Stimulated activated CD8-positive, alpha-beta memory T cell treated with anti-CD3 and anti-CD28 coated beads, Interleukin-4, amount 100 ng/mL, for 24 hours (primary cell): Measurements from ENCODE around the gene AGPS.
"Not testable (repeated sequence)": the region's sequence is repeated elsewhere in the genome, so short reads cannot be mapped to it uniquely, and the experiment has no call there.

Source experiments
- DNase-seq: peaks from one replicate; pipeline ENCODE4 v3.0.0-alpha.2; 2020; ENCODE audit warnings: low read depth

The AGPS gene

DNA sequence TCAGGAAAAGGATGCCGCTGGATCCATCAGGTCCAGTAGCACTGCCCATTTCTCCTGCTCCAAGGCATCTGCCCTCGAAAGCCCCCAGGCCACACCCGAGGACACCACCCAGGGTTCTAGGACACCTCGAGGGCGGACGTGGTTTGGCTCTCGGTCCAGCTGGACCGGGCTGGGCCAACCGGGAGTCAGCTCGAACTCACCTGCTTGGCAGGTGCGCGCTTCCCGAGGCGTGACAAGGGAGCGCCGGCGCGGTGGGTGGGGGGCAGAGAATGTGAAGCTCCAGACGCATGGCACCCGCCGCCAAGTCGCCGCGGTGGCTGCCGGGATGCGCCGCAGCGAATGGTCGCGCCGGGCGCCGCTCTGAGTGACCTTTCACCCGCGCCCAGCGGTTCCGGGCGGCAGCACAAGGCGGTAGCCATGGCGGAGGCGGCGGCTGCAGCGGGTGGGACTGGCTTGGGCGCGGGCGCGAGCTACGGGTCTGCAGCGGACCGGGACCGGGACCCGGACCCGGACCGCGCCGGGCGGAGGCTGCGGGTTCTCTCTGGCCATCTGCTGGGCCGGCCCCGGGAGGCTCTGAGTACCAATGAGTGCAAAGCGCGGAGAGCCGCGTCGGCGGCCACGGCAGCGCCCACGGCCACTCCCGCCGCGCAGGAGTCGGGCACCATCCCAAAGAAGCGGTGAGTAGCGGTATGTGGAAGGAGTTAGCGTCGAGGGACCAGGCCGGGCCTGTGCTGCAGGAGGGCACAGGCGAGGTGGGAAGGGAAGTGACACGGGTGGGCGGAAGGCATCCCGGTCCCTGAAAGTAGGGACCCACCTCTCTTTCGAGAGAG is at the start of gene AGPS:
TSS of gene AGPS (plus strand) at position 401 of the 830 bp plus-strand sequence. CDS start at position 418, 17 bp downstream.
- peak; percentile 71 for DNase-seq

DNA sequence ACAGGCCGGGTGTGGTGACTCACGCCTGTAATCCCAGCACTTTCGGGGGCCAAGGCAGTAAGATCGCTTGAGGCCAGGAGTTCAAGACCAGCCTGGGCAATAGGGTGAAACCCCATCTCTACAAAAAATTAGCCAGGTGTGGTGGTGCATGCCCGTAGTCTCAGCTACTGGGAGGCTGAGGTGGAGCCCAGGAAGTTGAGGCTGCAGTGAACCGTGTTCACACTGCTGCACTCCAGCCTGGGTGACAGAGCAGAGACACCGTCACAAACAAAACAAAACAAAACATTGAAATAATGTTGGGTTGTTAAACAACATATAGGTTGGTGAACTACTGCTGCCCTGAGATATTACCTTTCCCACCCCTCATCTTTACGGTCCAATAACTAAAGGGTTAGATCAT is 48.8 kb upstream of the AGPS start:
- no peak for DNase-seq

DNA sequence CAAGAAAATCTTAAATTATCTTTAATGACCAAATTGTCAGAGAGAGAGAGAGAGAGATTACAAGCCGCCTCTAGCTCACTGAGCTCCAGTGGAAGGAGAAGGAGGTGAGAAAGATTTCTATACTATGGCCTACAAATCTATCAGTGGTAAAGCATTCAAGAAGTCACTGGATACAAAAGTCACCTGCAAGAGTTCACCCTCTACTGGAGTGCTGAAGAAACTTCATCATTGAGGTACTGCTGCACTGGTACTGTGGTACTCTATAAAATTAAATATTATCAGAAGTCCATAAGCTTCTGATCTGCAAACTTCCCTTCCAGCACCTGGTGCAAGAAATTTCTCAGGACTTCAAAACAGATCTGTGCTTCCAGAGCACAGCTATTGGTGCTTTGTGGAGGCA is 48.3 kb upstream of the AGPS start:
- no peak for DNase-seq

DNA sequence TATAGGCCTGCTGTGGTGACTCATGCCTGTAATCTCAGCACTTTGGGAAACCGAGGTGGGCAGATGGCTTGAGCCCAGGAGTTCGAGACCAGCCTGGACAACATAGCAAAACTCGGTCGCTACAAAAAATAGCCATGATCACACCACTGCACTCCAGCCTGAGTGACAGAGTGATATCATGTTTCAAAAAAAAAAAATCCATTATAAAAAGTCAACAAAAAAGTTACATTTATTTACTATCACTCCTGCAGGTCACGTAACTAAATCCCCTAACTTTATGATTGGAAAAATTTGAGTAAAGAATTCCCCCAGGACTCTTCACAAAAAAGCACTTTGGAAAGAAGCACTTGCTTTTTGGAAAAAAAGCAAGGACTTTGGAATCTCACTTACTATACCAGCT is 46.4 kb upstream of the AGPS start:
- DNase-seq = no peak

DNA sequence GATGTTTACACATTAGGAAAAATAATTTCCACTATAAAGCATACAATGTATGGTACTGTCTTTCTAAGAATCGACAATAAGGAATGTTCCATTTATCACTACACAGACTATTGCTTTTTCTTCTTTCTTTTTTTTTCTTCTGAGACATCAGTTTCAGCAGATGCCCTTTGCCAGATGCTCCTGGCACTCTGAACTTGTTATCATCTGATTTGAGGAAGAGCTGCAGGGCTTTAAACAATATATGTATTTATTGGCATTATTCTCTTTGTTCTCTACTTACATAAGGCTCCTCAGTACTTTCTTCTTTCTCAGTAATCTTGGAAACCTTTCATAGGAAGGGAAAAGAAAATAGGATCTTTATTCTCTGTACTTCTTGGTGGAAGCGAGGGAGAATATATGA is 45.0 kb upstream of the AGPS start:
- no peak for DNase-seq

DNA sequence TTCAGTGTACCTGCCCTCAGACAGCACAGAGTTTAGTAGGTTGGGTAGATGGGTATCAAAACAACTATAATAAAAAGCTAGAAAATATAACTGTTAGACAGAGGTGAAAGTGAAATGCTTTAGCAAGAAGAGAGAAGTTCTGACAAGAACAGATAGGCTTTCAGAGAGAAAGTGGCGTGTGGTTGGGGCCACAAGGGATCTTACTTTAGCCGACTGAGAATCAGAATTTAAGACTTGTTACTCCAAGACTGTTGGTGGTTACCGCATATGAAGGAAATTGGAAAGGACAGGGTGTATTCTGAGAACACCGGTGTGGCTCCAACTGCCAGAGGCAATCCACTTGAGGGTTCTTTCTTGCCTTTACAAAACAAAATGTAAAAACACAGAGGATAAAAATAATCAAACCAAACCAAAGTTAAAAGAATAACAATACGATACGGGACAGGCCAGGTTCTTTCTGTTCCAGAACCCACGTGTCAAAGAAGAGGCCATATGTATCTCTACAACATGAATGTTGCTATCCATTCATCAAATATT is 44.4 kb upstream of the AGPS start:
- DNase-seq = no peak

DNA sequence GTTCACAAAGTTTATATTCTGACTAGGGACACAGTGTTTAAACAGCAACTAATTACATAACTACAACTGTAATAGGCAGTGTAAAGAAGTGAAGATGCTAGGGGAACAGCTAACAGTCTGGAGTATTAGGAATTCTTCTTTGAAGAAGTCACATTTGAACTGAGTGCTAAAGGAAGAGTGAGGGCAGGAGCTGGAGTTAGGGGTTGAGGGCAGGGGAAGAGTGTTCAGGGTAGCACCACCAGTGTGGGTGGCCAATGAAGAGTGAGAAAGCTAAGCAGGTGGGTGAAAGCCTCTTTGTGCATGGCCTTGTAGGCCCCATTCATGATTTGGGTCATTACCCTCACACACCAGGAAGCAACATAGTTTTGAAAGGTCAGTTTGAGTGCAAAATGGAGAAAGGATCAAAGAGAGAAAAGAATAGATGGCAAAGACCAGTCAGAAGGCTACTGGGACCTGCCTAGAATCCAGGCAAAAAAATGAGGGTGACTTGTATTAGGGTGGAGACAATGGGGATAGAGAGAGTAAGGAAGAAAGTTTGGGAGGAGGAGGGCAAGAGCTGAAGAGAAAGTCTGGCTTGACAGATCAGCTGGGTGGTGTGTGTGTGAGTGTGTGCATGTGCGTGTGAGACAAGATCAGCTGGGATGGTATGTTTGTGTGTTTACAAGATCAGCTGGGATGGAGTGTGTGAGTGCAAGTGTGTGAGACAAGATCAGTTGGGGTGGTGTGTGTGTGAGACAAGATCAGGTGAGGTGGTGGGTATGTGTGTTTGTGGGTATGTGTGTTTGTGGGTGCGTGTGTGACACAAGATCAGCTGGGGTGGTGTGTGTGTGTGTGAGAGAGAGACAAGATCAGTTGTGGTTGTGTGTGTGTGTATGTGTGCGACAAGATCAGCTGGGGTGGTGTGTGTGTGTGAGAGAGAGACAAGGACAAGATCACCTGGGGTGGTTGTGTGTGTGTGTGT is 43.6 kb upstream of the AGPS start:
- no peak for DNase-seq

DNA sequence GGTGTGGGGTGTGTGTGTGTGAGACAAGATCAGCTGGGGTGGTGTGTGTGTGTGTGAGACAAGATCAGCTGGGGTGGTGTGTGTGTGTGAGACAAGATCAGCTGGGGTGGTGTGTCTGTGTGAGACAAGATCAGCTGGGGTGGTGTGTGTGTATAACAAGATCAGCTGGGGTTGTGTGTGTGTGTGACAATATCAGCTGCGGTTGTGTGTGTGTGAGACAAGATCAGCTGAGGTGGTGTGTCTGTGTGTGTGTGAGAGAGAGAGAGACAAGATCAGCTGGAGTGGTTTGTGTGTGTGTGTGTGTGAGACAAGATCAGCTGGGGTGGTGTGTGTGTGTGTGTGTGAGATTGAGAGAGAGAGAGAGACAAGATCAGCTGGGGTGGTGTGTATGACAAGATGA is 41.9 kb upstream of the AGPS start:
- DNase-seq = not testable (repeated sequence)

DNA sequence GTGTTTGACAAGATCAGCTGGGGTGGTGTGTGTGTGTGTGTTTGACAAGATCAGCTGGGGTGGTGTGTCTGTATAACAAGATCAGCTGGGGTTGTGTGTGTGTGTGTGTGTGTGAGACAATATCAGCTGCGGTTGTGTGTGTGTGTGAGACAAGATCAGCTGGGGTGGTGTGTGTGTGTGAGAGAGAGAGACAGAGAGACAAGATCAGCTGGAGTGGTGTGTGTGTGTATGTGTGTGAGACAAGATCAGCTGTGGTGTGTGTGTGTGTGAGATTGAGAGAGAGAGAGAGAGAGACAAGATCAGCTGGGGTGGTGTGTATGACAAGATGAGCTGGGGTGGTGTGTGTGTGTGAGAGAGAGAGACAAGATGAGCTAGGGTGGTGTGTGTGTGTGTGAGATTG is 41.5 kb upstream of the AGPS start:
- DNase-seq = not testable (repeated sequence)

DNA sequence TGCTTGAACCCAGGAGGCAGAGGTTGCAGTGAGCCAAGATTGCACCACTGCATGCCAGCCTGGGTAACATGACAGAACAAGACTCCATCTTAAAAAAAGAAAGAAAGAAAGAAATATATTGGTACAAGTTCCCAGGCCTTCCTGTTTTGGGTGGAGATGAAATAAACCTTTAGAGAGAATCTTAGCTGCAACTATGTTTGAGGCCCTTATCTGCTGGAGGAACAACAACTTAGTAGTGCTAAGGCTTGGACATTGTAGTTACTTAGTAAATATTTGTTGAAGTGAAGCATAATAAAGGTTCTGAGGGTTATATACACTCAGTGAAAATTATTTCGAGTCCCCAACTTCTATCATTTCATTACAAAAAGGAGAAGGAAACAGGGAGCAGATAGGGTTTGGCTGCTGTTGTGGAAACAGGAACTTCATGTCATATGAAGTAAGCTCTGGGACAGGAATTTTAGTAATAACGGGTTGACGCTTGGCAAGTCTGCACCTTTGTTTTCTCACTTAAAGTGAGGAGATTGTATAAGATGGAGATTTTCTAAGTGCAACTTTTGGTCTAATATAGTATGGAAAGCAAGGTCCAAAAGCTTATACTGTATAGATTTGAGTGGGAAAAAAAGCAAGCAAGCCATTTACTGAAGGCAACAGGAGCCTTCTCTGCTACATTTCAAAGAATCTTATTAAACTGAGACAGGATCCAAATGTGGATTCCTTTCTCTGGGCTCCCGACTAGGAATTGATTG is 40.0 kb upstream of the AGPS start:
- DNase-seq = no peak

DNA sequence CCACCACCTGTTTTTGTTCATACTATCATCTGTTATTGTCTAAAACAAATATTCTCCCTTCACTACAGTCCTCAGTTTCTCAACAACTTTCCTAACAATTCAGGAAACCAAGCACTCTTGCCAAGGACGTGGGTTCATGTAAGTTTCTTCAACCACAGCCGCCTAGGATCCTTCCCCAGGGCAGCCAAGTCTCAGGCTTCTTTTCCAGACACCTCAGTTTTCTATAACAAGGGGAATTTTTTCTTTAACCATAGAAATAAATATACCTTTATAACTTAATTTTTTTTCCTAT is 39.4 kb upstream of the AGPS start:
- no peak for DNase-seq

DNA sequence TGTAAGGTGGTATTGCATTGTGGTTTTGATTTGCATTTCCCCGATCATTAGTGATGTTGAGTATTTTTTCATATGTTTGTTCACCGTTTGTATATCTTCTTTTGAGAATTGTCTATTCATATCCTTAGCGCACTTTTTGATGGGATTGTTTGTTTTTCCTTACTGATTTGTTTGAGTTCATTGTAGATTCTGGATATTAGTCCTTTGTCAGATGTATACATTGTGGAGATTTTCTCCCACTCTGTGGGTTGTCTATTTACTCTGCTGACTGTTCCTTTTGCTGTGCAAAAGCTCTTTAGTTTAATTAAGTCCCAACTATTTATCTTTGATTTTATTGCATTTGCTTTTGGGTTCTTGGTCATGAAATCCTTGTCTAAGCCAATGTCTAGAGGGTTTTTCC is 38.0 kb upstream of the AGPS start:
- not testable (repeated sequence) for DNase-seq

DNA sequence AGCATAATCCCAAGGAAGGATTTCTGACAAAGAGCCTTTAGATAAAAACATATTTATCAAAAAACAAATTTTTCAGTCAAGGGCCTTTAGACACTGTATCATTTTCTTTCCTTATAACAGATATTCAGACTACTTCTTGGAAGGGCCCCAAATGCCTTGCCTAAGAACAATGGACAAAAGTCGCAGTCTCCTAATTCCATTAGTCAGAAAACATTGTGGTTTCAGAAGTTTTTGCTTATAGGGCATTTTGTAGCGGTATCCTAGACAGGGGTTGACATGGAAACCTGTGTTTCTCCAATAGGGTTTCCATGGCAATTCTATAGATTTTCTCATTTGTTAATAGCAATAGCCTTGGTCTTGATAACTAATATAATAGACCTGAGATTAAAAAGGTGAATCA is 36.7 kb upstream of the AGPS start:
- no peak for DNase-seq

DNA sequence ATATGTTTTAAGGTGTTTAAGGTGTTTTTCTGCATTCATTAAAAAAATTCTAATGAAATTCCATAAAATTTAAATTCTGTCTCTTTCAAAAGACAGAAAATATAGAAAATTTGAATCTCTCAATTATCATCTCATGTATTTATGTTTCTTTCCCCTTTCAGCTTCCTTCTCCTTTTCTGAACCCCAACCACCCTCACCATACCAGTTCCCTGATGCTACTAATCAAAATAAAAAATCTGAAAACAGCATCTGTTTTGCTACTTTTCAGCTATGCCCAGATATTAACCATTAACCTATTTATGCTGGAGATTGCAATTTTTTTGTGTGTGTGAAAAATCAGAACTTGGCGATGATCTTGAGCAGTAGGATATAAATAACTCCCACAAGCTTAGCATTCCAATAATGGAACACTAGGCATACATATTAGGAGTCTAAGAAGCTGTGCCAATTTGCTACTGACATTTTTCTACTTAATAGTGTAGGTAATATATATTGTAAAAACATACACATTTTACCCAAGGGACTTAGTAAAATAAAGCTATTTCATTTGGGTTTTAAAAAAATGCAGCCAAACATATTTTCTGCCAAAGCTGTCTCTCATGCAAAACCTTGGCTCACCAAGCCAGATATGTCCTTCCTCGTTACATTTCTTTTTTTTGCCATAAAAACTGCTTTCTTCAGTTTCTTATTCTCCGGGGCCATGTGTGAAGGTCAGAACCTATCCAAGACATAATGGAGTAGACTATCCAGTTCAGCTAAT is 32.6 kb upstream of the AGPS start:
- no peak for DNase-seq

DNA sequence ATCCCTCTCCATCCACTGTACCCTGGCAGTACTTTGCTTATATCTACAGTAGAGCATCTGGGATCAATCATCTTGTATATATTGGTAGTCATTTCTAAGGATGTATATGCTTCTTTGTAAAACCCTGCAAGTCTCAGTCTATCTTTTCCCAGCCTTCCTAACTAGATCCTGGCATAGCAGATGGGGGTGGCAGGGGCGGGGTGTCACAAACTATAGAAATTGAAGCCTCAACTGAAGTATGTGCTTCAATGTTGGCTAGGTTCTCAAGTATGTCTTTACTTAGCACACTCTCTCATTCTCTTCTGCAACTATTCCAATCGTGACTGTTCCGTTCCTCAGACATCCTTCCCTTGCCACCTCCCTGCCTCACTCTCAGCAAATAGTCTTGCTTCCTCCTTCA is 30.1 kb upstream of the AGPS start:
- DNase-seq = no peak

DNA sequence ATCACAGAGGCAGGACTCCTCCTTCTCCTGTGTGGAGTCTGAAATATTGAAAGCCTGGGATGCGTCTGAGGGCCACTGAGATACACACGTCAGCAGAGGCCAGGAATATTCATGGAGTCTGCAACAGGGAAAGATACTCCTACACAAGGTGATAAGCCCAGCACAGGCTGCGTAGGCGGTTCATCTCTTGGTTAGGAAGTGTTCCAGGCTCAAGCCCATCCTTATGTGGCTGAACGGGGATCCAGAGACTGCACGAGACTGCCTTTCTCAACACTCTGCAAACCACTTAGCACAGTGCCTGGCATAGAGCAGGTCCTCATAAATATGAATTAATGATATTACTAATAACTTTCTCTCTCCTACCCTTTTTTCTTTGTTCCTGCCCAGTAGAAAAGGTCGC is 29.2 kb upstream of the AGPS start:
- DNase-seq = no peak

DNA sequence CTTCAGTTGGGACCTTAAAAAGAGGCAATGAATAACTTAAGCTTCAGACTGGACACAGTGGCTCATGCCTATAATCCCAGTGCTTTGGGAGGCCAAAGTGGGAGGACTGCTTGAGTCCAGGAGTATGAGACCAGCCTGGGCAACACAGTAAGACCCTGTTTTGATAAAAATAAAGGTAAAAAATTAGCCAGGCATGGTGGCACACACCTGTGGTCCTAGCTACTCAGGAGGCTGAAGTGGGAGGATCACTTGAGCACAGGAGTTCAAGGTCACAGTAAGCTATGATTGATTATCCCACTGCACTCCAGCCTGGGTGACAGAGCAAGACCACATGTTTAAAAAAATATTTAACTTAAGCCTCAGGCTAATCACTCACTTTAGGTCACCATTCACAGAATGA is 26.8 kb upstream of the AGPS start:
- not testable (repeated sequence) for DNase-seq

DNA sequence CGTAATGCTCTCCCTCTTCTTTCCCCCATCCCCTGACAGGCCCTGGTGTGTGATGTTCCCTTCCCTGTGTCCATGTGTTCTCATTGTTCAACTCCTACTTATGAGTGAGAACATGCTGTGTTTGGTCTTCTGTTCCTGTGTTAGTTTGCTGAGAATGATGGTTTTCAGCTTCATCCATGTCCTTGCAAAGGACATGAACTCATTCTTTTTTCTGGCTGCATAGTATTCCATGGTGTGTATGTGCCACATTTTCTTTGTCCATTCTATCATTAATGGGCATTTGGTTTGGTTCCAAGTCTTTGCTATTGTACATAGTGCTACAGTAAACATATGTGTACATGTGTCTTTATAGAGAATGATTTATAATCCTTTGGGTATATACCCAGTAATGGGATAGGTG is 24.6 kb upstream of the AGPS start:
- not testable (repeated sequence) for DNase-seq

DNA sequence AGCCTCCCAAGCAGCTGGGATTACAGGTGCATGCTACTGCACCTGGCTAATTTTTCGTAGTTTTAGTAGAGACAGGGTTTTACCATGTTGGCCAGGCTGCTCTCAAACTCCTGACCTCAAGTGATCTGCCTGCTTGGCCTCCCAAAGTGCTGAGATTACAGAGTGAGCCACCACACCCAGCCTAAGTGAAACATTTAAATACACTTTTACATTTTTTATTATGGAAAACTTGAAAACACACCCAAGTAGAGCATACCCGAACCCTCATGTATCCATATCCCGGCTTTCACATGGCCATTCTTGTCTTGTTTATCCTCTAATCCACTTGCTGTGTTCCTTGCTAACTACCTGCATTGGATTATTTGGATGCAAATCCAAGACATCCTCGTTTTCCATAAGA is 13.2 kb upstream of the AGPS start:
- DNase-seq = no peak

DNA sequence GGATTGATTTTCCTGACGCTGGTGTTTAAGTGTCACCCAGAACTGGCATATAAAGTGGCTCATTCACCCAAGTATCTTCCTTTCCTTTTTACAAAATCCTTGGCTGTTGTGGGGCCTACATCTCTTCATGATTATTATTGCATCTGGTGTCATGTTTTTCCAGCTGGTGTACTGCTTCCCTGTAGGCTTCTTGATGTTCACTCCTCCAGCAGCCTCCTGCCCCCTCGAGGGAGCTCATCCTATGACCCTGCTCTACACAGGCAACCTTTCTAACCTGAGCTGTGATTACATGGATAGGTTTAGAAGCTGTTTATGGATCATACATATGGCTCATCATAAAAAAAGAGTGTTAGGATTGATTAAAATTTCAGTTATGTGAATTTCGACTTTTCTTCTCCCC is 12.4 kb upstream of the AGPS start:
- no peak for DNase-seq

DNA sequence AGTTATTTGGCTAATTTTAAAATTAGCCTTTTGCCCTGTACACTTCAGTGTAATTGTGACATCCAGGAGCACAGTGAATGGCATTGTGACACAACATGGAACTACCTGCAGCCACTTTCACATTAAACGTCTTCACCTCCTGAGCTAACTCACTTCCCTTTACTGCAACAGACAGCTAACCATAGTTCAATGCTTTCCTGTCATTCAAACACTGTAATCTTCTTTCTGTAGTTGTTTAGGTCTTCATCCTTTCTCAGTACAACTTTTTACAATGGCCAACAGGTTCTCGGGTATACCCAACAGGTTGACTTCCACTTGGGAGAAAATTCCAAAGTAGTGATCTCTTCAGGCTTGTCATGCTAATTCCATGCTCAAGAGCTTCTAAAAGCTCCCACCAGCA is 8.6 kb upstream of the AGPS start:
- DNase-seq = no peak

DNA sequence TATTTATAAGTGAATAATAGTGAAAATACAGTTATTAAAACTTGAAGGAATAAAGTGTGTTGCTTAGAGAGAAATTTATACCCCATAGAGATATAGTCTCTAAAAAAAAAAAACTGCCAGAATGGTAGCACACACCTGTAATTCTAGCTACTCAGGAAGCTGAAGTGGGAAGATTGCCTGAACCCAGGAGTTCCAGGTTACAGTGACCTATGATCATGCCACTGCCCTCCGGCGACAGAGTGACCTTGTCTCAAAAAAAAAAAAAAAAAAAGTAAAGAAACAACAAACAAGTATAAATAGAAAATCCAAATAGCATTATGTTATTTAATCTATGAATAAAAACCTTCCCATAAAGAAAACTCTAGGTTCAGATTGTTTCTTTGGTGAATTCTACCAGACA is 7.4 kb upstream of the AGPS start:
- DNase-seq = no peak
